Glutamatergic neuron (in vitro differentiated cells): ENCODE results near the gene TOPBP1. TPM values are rescaled to one million over a fixed set of nuclear protein-coding genes. Genes with fewer than 3 reads are reported as not detected.

Experiments used
- DNase-seq: peaks from one replicate; pipeline ENCODE4 v3.0.0; 2022
- H3K27ac Mint-ChIP-seq: one replicate; pipeline ENCODE4 v1.8.0; 2020; ENCODE audit warnings: mild to moderate bottlenecking, mixed read lengths, inconsistent platforms; ENCODE audit not compliant: unreplicated experiment
- H3K27me3 Mint-ChIP-seq: one replicate; pipeline ENCODE4 v1.8.0; 2020; ENCODE audit warnings: mild to moderate bottlenecking, moderate library complexity, mixed read lengths, inconsistent platforms; ENCODE audit not compliant: unreplicated experiment
- H3K36me3 Mint-ChIP-seq: one replicate; pipeline ENCODE4 v1.8.0; 2020; ENCODE audit warnings: mild to moderate bottlenecking, mixed read lengths, inconsistent platforms; ENCODE audit not compliant: unreplicated experiment
- H3K4me1 Mint-ChIP-seq: one replicate; pipeline ENCODE4 v1.8.0; 2020; ENCODE audit warnings: mild to moderate bottlenecking, low read depth, mixed read lengths, inconsistent platforms; ENCODE audit not compliant: unreplicated experiment
- H3K4me3 Mint-ChIP-seq: one replicate; pipeline ENCODE4 v1.8.0; 2020; ENCODE audit warnings: mild to moderate bottlenecking, mixed read lengths, inconsistent platforms; ENCODE audit not compliant: unreplicated experiment
- H3K9me3 Mint-ChIP-seq: one replicate; pipeline ENCODE4 v1.8.0; 2020; ENCODE audit warnings: mild to moderate bottlenecking, moderate library complexity, mixed read lengths, inconsistent platforms; ENCODE audit not compliant: unreplicated experiment
- CTCF ChIP-seq: fragments of 200-600 bp; sonication (generic); IDR thresholded peaks from one replicate; pipeline ENCODE4 v1.5.0; 2021; ENCODE audit not compliant: partially characterized antibody, unreplicated experiment
- total RNA-seq: library from RNA; stranded (reverse); fragmentation: NEBNext Ultra II Directional; extraction: Animal tissue kit (Norgen Biotek cat#: 25700); gene quantifications from one replicate; pipeline ENCODE4 v1.2.1, GENCODE V29; 2021; ENCODE audit not compliant: unreplicated experiment

The TOPBP1 gene
- total RNA-seq, 1 donor from 2014 or later = 33.9 TPM

- no peak for TF ChIP-seq CTCF
- no peak overlapping the region for H3K27ac Mint-ChIP-seq
- no peaks in the 10 kb centered on the region for H3K4me1 Mint-ChIP-seq
- H3K36me3 Mint-ChIP-seq = no peaks in the 10 kb centered on the region
- no peaks in the 10 kb centered on the region for H3K27me3 Mint-ChIP-seq
- no peak overlapping the region for H3K4me3 Mint-ChIP-seq
- H3K9me3 Mint-ChIP-seq = no peaks in the 10 kb centered on the region
- no peak for DNase-seq
Measured at GRCh38 chr3:133591271-133591742, 70.4 kb downstream of the TOPBP1 start.

GRCh38 chr3:133589503-133589902, 72.2 kb downstream of the TOPBP1 start:
- no peak for TF ChIP-seq CTCF
- H3K36me3 Mint-ChIP-seq = no peaks in the 10 kb centered on the region
- no peaks in the 10 kb centered on the region for H3K27me3 Mint-ChIP-seq
- H3K9me3 Mint-ChIP-seq = no peaks in the 10 kb centered on the region
- H3K4me3 Mint-ChIP-seq = no peak overlapping the region
- H3K4me1 Mint-ChIP-seq = no peaks in the 10 kb centered on the region
- no peak for DNase-seq
- no peak overlapping the region for H3K27ac Mint-ChIP-seq

GRCh38 chr3:133588784-133589465, 72.8 kb downstream of the TOPBP1 start:
- H3K4me1 Mint-ChIP-seq = no peaks in the 10 kb centered on the region
- no peak for DNase-seq
- H3K27ac Mint-ChIP-seq = no peak overlapping the region
- no peak for TF ChIP-seq CTCF
- no peaks in the 10 kb centered on the region for H3K27me3 Mint-ChIP-seq
- H3K4me3 Mint-ChIP-seq = no peak overlapping the region
- H3K36me3 Mint-ChIP-seq = no peaks in the 10 kb centered on the region
- H3K9me3 Mint-ChIP-seq = no peaks in the 10 kb centered on the region

- Mint-ChIP-seq H3K27me3 (no peaks in the 10 kb centered on the region), H3K27ac (no peak overlapping the region), H3K36me3 (no peaks in the 10 kb centered on the region), H3K9me3 (no peaks in the 10 kb centered on the region), H3K4me1 (no peaks in the 10 kb centered on the region), H3K4me3 (no peak overlapping the region)
- no peak for DNase-seq
- no peak for TF ChIP-seq CTCF
Measured at GRCh38 chr3:133588035-133588434, 73.7 kb downstream of the TOPBP1 start.

- no peaks in the 10 kb centered on the region for H3K27me3 Mint-ChIP-seq
- H3K4me3 Mint-ChIP-seq = no peak overlapping the region
- no peaks in the 10 kb centered on the region for H3K4me1 Mint-ChIP-seq
- H3K27ac Mint-ChIP-seq = no peak overlapping the region
- TF ChIP-seq CTCF = no peak
- no peaks in the 10 kb centered on the region for H3K36me3 Mint-ChIP-seq
- DNase-seq = no peak
- no peaks in the 10 kb centered on the region for H3K9me3 Mint-ChIP-seq
Measured at GRCh38 chr3:133583396-133583795, 78.3 kb downstream of the TOPBP1 start.
